T-helper 17 cell (primary cell): ENCODE measurements around the gene KRT82. TPM values are rescaled to one million over a fixed set of nuclear protein-coding genes. Genes with fewer than 3 reads are reported as not detected.
"Not testable (repeated sequence)": the region's sequence is repeated elsewhere in the genome, so short reads cannot be mapped to it uniquely, and the experiment has no call there.

Experiments used
- ATAC-seq: fragments of 150-1000 bp; cut with Tn5 transposase; 2 replicates; pipeline ENCODE4 v1.10.0; 2021; ENCODE audit warnings: mild to moderate bottlenecking, moderate library complexity
- DNase-seq, 3 donors: peaks; one replicate each; pipeline versions ENCODE4 v3.0.0 to v3.0.0-alpha.2; 2020 to 2021
- H3K9me3 ChIP-seq: one replicate; pipeline ENCODE4 v1.7.0; 2013; ENCODE audit warnings: low read length, mild to moderate bottlenecking; ENCODE audit not compliant: control insufficient read depth, poor library complexity, severe bottlenecking
- H3K27ac Mint-ChIP-seq: one replicate; pipeline ENCODE4 v1.8.0; 2022; ENCODE audit warnings: mild to moderate bottlenecking, moderate library complexity, mixed read lengths
- H3K27me3 Mint-ChIP-seq: one replicate; pipeline ENCODE4 v1.8.0; 2022; ENCODE audit warnings: mixed read lengths
- H3K36me3 Mint-ChIP-seq: one replicate; pipeline ENCODE4 v1.8.0; 2022; ENCODE audit warnings: low read depth, mixed read lengths
- H3K4me1 Mint-ChIP-seq: one replicate; pipeline ENCODE4 v1.8.0; 2022; ENCODE audit warnings: mild to moderate bottlenecking, mixed read lengths
- H3K4me3 Mint-ChIP-seq: one replicate; pipeline ENCODE4 v1.8.0; 2022; ENCODE audit warnings: mild to moderate bottlenecking, moderate library complexity, mixed read lengths
- total RNA-seq, 4 donors: library from RNA in 2 of 4; stranded (reverse) in 2 of 4; gene quantifications; one replicate each; pipeline ENCODE4 v1.2.3 and lab custom pipeline; 2022 to 2026

KRT82 gene
- total RNA-seq, 2 donors from 2014 or later, result not detected

GRCh38 chr12:52353766-52354165, 52.4 kb downstream of the KRT82 start:
- ATAC-seq (no peak), DNase-seq (no peak)
- peaks cover 23% of the 10 kb centered on the region for H3K27me3 Mint-ChIP-seq
- peaks cover 2% of the 10 kb centered on the region for H3K36me3 Mint-ChIP-seq
- no peaks in the 10 kb centered on the region for H3K9me3 ChIP-seq
- H3K27ac Mint-ChIP-seq, result peak overlapping the region; percentile 41
- H3K4me1 Mint-ChIP-seq, result peaks cover 27% of the 10 kb centered on the region
- no peak overlapping the region for H3K4me3 Mint-ChIP-seq

DNA sequence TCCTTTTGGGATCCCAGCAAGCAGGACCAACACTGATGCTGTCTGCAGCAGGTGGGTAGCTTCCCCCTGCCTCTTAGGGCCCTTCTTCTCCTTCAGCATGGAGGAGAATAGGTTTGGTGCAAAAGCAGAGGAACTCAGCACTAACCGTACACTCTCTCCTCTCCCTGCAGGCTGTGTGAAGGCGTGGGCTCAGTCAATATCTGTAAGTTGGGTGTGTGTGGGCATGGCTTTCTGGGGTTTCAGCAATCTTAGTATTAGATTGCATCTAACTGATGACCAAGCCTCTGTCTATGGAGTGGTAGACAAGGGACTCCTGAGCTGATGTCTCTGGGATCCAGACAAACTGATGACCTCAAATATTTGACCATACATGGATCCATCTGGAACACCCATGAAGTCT, 53.2 kb downstream of the KRT82 start:
- Mint-ChIP-seq H3K4me1 (peaks cover 20% of the 10 kb centered on the region), H3K27ac (no peak overlapping the region), H3K36me3 (peaks cover 4% of the 10 kb centered on the region), H3K27me3 (peaks cover 31% of the 10 kb centered on the region), H3K4me3 (peak overlapping the region; percentile 19)
- no peaks in the 10 kb centered on the region for H3K9me3 ChIP-seq
- no peak for ATAC-seq
- no peak for DNase-seq

GRCh38 chr12:52351196-52352059, 54.7 kb downstream of the KRT82 start:
- DNase-seq, result peak in 2 of 3 donors; percentile 21 to 40
- Mint-ChIP-seq H3K27ac (peak overlapping the region; percentile 51), H3K4me3 (peak overlapping the region; percentile 41), H3K36me3 (peaks cover 2% of the 10 kb centered on the region), H3K4me1 (peaks cover 16% of the 10 kb centered on the region), H3K27me3 (peaks cover 34% of the 10 kb centered on the region)
- peak; percentile 100 for ATAC-seq
- no peaks in the 10 kb centered on the region for H3K9me3 ChIP-seq

DNA sequence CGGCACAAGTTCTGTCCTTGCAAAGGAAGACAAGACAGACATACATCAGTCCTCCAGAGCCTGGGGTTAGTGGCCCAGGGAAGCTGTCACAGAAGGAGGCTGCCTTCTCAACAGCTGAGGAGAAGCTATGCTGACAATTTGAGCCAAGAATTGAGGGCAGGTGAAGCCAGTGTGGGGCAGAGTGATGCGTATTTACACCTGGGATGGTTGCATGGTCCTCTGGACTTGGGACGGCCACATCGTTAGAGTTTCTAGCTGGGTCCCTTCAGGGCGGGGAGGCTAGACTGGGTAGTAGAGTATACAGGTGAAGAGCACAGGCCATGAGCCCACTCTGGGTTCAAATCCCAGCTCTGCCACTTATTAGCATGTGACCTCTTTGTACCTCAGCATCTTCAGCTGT, 55.3 kb downstream of the KRT82 start:
- no peak for ATAC-seq
- Mint-ChIP-seq H3K4me3 (no peak overlapping the region), H3K27me3 (peaks cover 34% of the 10 kb centered on the region), H3K4me1 (peaks cover 16% of the 10 kb centered on the region), H3K27ac (no peak overlapping the region), H3K36me3 (peaks cover 2% of the 10 kb centered on the region)
- DNase-seq, result no peak
- no peaks in the 10 kb centered on the region for H3K9me3 ChIP-seq

GRCh38 chr12:52350021-52350620, 56.0 kb downstream of the KRT82 start:
- Mint-ChIP-seq H3K4me3 (no peak overlapping the region), H3K36me3 (peaks cover 2% of the 10 kb centered on the region), H3K27ac (no peak overlapping the region), H3K27me3 (peaks cover 34% of the 10 kb centered on the region), H3K4me1 (peaks cover 16% of the 10 kb centered on the region)
- no peaks in the 10 kb centered on the region for H3K9me3 ChIP-seq
- no peak for DNase-seq
- no peak for ATAC-seq

GRCh38 chr12:52349196-52349595, 56.9 kb downstream of the KRT82 start:
- H3K27me3 Mint-ChIP-seq, result peaks cover 36% of the 10 kb centered on the region
- no peaks in the 10 kb centered on the region for H3K9me3 ChIP-seq
- H3K27ac Mint-ChIP-seq, result no peak overlapping the region
- DNase-seq (no peak), ATAC-seq (no peak)
- peaks cover 4% of the 10 kb centered on the region for H3K36me3 Mint-ChIP-seq
- H3K4me3 Mint-ChIP-seq, result no peak overlapping the region
- H3K4me1 Mint-ChIP-seq, result peaks cover 16% of the 10 kb centered on the region

DNA sequence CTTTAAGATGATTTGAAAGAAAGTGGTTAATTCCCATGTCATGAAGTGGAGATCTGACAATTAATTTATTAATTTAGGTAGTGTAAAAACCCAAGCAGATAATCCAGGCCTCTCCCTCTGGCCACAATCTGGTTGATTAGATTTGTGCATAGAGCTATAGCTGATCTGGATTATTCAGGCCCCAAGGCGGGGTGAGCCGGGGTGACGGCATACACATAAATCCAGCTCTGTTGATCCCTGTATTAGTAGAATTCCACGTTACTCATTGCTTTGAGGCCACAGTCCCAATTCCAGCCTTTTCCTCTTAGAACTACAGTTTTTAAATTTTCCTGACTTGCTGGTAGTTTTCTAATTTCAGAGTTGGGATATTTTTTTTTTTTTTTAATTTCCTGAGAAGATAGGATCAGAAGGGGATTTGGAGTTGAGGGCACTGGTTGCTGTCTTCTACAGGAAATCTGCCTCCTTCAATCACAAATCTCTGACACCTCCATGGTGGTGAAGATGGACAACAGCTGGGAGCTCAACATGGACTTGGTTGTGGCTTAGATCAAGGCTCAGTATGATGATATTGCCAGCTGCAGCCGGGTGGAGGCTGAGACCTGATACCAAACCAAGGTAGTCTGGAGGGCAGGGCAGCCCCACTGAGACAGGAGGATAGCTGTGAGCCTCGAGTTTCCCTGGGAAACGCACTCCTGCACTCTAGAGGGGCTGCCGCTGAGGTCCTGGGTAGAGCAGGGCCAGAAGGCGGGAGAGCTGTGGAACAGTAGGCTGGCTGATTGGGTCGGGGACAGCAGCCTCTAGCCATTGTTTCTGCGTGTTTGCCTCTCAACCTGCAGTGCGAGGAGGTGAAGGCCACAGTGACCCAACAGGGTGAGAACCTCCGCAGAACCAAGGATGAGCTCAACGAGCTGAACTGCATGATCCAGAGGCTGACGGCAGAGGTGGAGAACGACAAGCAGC, 58.3 kb downstream of the KRT82 start:
- H3K27ac Mint-ChIP-seq, result no peak overlapping the region
- H3K4me1 Mint-ChIP-seq, result peaks cover 15% of the 10 kb centered on the region
- H3K36me3 Mint-ChIP-seq, result peaks cover 4% of the 10 kb centered on the region
- H3K9me3 ChIP-seq, result no peaks in the 10 kb centered on the region
- H3K4me3 Mint-ChIP-seq, result no peak overlapping the region
- H3K27me3 Mint-ChIP-seq, result peaks cover 29% of the 10 kb centered on the region
- ATAC-seq (no peak), DNase-seq (no peak)

DNA sequence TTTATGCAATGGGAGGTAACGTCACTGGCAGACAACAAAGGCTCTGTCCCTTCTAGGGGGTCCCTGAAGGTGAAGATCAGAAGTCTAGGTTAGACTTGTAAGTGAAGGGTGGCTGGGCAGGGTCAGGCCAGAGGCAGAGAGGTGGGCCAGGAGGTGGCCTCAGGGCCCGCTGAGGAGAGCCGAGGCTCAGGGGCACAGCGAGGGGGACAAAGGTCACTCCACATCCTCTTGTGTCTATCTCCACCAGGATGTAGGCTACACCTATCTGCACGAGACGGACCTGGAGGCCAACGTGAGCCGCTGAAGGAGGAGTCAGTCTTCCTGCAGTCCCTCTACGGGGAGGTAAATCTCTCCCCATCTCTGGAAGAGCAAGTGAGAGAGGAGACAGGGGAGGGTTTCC, 59.1 kb downstream of the KRT82 start:
- no peak overlapping the region for H3K27ac Mint-ChIP-seq
- peaks cover 30% of the 10 kb centered on the region for H3K27me3 Mint-ChIP-seq
- DNase-seq (no peak), ATAC-seq (no peak)
- H3K4me1 Mint-ChIP-seq, result peaks cover 7% of the 10 kb centered on the region
- H3K36me3 Mint-ChIP-seq, result peaks cover 4% of the 10 kb centered on the region
- H3K9me3 ChIP-seq, result no peaks in the 10 kb centered on the region
- no peak overlapping the region for H3K4me3 Mint-ChIP-seq

GRCh38 chr12:52346593-52346992, 59.5 kb downstream of the KRT82 start:
- Mint-ChIP-seq H3K27me3 (peaks cover 34% of the 10 kb centered on the region), H3K36me3 (peaks cover 4% of the 10 kb centered on the region), H3K27ac (no peak overlapping the region), H3K4me1 (peaks cover 4% of the 10 kb centered on the region), H3K4me3 (no peak overlapping the region)
- no peaks in the 10 kb centered on the region for H3K9me3 ChIP-seq
- ATAC-seq (no peak), DNase-seq (no peak)

- DNase-seq, H3K4me1 Mint-ChIP-seq, H3K27ac Mint-ChIP-seq, H3K9me3 ChIP-seq, H3K36me3 Mint-ChIP-seq, ATAC-seq, H3K4me3 Mint-ChIP-seq: not testable (repeated sequence)
- peaks cover 35% of the 10 kb centered on the region for H3K27me3 Mint-ChIP-seq
Observed at GRCh38 chr12:52345041-52345440, 61.1 kb downstream of the KRT82 start.

GRCh38 chr12:52344111-52344510, 62.0 kb downstream of the KRT82 start:
- ATAC-seq (no peak), DNase-seq (no peak)
- Mint-ChIP-seq H3K27me3 (peaks cover 39% of the 10 kb centered on the region), H3K27ac (peak overlapping the region; percentile 65), H3K36me3 (peaks cover 4% of the 10 kb centered on the region), H3K4me3 (no peak overlapping the region), H3K4me1 (peaks cover 4% of the 10 kb centered on the region)
- no peaks in the 10 kb centered on the region for H3K9me3 ChIP-seq
